ENCODE results near the gene ZNF175.

Gene ZNF175

DNA sequence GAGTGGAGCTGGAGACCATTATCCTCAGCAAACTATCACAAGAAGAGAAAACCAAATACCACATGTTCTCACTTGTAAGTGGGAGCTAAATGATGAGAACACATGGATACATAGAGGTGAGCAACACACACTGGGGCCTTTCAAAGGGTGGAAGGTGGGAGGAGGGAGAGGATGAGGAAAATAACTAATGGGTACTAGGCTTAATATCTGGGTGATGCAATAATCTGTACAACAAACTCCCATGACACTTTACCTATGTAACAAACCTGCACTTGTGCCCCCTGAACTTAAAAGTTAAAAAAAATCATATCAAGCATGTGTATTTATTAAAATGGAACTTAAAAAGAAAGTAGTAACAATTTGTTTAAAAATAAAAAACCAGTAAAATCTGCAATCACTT is 70.6 kb downstream of the ZNF175 start:
- DNase-seq (ENCODE audit: low read depth in 2 of 2): no peak
- H3K4me3 ChIP-seq (replicated peaks in 1 of 2; ENCODE audit: low read depth in 2 of 2, low read length in 2 of 2): no peak overlapping the region
- TF ChIP-seq, protein P1, sequence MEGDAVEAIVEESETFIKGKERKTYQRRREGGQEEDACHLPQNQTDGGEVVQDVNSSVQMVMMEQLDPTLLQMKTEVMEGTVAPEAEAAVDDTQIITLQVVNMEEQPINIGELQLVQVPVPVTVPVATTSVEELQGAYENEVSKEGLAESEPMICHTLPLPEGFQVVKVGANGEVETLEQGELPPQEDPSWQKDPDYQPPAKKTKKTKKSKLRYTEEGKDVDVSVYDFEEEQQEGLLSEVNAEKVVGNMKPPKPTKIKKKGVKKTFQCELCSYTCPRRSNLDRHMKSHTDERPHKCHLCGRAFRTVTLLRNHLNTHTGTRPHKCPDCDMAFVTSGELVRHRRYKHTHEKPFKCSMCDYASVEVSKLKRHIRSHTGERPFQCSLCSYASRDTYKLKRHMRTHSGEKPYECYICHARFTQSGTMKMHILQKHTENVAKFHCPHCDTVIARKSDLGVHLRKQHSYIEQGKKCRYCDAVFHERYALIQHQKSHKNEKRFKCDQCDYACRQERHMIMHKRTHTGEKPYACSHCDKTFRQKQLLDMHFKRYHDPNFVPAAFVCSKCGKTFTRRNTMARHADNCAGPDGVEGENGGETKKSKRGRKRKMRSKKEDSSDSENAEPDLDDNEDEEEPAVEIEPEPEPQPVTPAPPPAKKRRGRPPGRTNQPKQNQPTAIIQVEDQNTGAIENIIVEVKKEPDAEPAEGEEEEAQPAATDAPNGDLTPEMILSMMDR (IDR thresholded peaks at IDR 0.05; ENCODE audit: low read depth, low read length): no peak

Data from cardiac fibroblast (primary cell).